H9 (cell line): ENCODE measurements around the gene SNX17. TPM values are rescaled to one million over a fixed set of nuclear protein-coding genes. Genes with fewer than 3 reads are reported as not detected.

Source experiments
- DNase-seq: peaks from one replicate; pipeline ENCODE4 v3.0.0-alpha.2; 2017
- H2AFZ ChIP-seq: one replicate; pipeline ENCODE4 v1.6.1; 2013; ENCODE audit warnings: mild to moderate bottlenecking, low read length, control low read depth, moderate library complexity
- H2AK5ac ChIP-seq: 2 replicates; pipeline ENCODE4 v1.6.1; 2013; ENCODE audit warnings: low read length, control low read depth, mixed read lengths; ENCODE audit not compliant: insufficient read length
- H2BK120ac ChIP-seq: one replicate; pipeline ENCODE4 v1.6.1; 2013; ENCODE audit warnings: low read depth, mild to moderate bottlenecking, low read length, control low read depth, inconsistent platforms; ENCODE audit not compliant: poor library complexity, severe bottlenecking
- H2BK12ac ChIP-seq: 2 replicates; pipeline ENCODE4 v1.6.1; 2013; ENCODE audit warnings: low read length, control low read depth, mixed read lengths, low read depth; ENCODE audit not compliant: insufficient read length
- H2BK15ac ChIP-seq: 2 replicates; pipeline ENCODE4 v1.6.1; 2013; ENCODE audit warnings: low read depth, low read length, control low read depth
- H2BK20ac ChIP-seq: one replicate; pipeline ENCODE4 v1.6.1; 2013; ENCODE audit warnings: low read depth, mild to moderate bottlenecking, low read length, control low read depth, inconsistent platforms; ENCODE audit not compliant: poor library complexity, severe bottlenecking
- H2BK5ac ChIP-seq: 2 replicates; pipeline ENCODE4 v1.6.1; 2013; ENCODE audit warnings: low read length, control low read depth, mixed read lengths; ENCODE audit not compliant: insufficient read length
- H3K14ac ChIP-seq: 2 replicates; pipeline ENCODE4 v1.6.1; 2013; ENCODE audit warnings: low read length, control low read depth; ENCODE audit not compliant: insufficient read depth
- H3K18ac ChIP-seq: 2 replicates; pipeline ENCODE4 v1.6.1; 2013; ENCODE audit warnings: low read depth, mild to moderate bottlenecking, mixed read lengths, low read length, control low read depth; ENCODE audit not compliant: insufficient read length
- H3K23ac ChIP-seq: 2 replicates; pipeline ENCODE4 v1.6.1; 2013; ENCODE audit warnings: low read length, control low read depth, mixed read lengths, low read depth; ENCODE audit not compliant: insufficient read length
- H3K23me2 ChIP-seq: 2 replicates; pipeline ENCODE4 v1.6.1; 2013; ENCODE audit warnings: low read depth, mild to moderate bottlenecking, mixed read lengths, low read length, control low read depth; ENCODE audit not compliant: insufficient read length, poor library complexity, severe bottlenecking
- H3K27ac ChIP-seq: 2 replicates; pipeline ENCODE4 v1.5.1; 2013; ENCODE audit warnings: low read length, control low read depth, mixed read lengths, low read depth; ENCODE audit not compliant: insufficient read length
- H3K27me3 ChIP-seq: 2 replicates; pipeline ENCODE4 v1.6.1; 2013; ENCODE audit warnings: low read length, control low read depth, inconsistent platforms; ENCODE audit not compliant: insufficient read depth
- H3K4ac ChIP-seq: 2 replicates; pipeline ENCODE4 v1.6.1; 2013; ENCODE audit warnings: low read depth, mild to moderate bottlenecking, control low read depth, inconsistent platforms, low read length, moderate library complexity
- H3K4me1 ChIP-seq: 2 replicates; pipeline ENCODE4 v1.6.1; 2013; ENCODE audit warnings: low read length, control low read depth, inconsistent platforms; ENCODE audit not compliant: insufficient read depth
- H3K4me2 ChIP-seq: 2 replicates; pipeline ENCODE4 v1.6.1; 2013; ENCODE audit warnings: low read length, control low read depth, mixed read lengths; ENCODE audit not compliant: insufficient read length, insufficient read depth
- H3K56ac ChIP-seq: 2 replicates; pipeline ENCODE4 v1.6.1; 2013; ENCODE audit warnings: low read depth, mild to moderate bottlenecking, mixed read lengths, low read length, control low read depth; ENCODE audit not compliant: insufficient read length
- H3K79me1 ChIP-seq: 2 replicates; pipeline ENCODE4 v1.6.1; 2013; ENCODE audit warnings: low read depth, mild to moderate bottlenecking, moderate library complexity, low read length, control low read depth, inconsistent platforms; ENCODE audit not compliant: insufficient read depth, poor library complexity, severe bottlenecking
- H3K79me2 ChIP-seq: 2 replicates; pipeline ENCODE4 v1.6.1; 2013; ENCODE audit warnings: low read length, control low read depth, inconsistent platforms; ENCODE audit not compliant: insufficient read depth
- H3K9ac ChIP-seq: 2 replicates; pipeline ENCODE4 v1.6.1; 2013; ENCODE audit warnings: low read length, control low read depth, mixed read lengths; ENCODE audit not compliant: insufficient read length; ENCODE audit errors: extremely low read depth
- H3K9me3 ChIP-seq: one replicate; pipeline ENCODE4 v1.6.1; 2013; ENCODE audit warnings: low read depth, low read length, inconsistent platforms; ENCODE audit not compliant: control insufficient read depth
- H3T11ph ChIP-seq: one replicate; pipeline ENCODE4 v1.6.1; 2013; ENCODE audit warnings: mild to moderate bottlenecking, low read length, control low read depth, inconsistent platforms
- H4K20me1 ChIP-seq: one replicate; pipeline ENCODE4 v1.6.1; 2013; ENCODE audit not compliant: control insufficient read depth, insufficient read length, insufficient read depth
- H4K5ac ChIP-seq: 2 replicates; pipeline ENCODE4 v1.6.1; 2013; ENCODE audit warnings: low read depth, mild to moderate bottlenecking, mixed read lengths, low read length, control low read depth; ENCODE audit not compliant: insufficient read length
- H4K8ac ChIP-seq: replicated peaks from 2 replicates; pipeline ENCODE4 v1.6.1; 2013; ENCODE audit warnings: low read length, control low read depth, mixed read lengths, low read depth; ENCODE audit not compliant: insufficient read length
- H4K91ac ChIP-seq: 2 replicates; pipeline ENCODE4 v1.6.1; 2013; ENCODE audit warnings: low read depth, mild to moderate bottlenecking, moderate library complexity, mixed read lengths, low read length, control low read depth; ENCODE audit not compliant: insufficient read length
- H3K27ac Mint-ChIP-seq, 3 experiments: 2 replicates in 2 of 3; 3 replicates in 1 of 3; pipeline ENCODE4 v1.8.0; 2020 to 2021; ENCODE audit warnings: mixed read lengths in 3 of 3, mild to moderate bottlenecking in 1 of 3, moderate library complexity in 1 of 3
- H3K27me3 Mint-ChIP-seq: 2 replicates; pipeline ENCODE4 v1.8.0; 2021; ENCODE audit warnings: low read depth, mild to moderate bottlenecking, moderate library complexity, mixed read lengths
- H3K36me3 Mint-ChIP-seq, 3 experiments: 2 replicates in 2 of 3; 3 replicates in 1 of 3; pipeline ENCODE4 v1.8.0; 2020 to 2021; ENCODE audit warnings: low read depth in 3 of 3, mixed read lengths in 3 of 3; ENCODE audit not compliant: insufficient read depth in 1 of 3
- H3K4me1 Mint-ChIP-seq, 2 experiments: 2 replicates each; pipeline ENCODE4 v1.8.0; 2020; ENCODE audit warnings: mixed read lengths in 2 of 2
- H3K4me3 Mint-ChIP-seq, 2 experiments: 2 replicates in 1 of 2; 3 replicates in 1 of 2; pipeline ENCODE4 v1.8.0; 2020 to 2021; ENCODE audit warnings: mild to moderate bottlenecking in 2 of 2, mixed read lengths in 2 of 2, moderate library complexity in 1 of 2
- H3K9me3 Mint-ChIP-seq, 2 experiments: 2 replicates in 1 of 2; 3 replicates in 1 of 2; pipeline ENCODE4 v1.8.0; 2020; ENCODE audit warnings: mild to moderate bottlenecking in 2 of 2, mixed read lengths in 2 of 2, moderate library complexity in 1 of 2
- WGBS: extraction: QIAGEN DNeasy Blood & Tissue Kit; methylation state at CpG from one replicate; pipeline ENCODE4 v1.1.7; 2013; ENCODE audit warnings: missing lambda C conversion rate, low lambda C conversion rate, mixed read lengths; ENCODE audit not compliant: insufficient read length; ENCODE audit errors: extremely low coverage; 5-methylcytosine and 5-hydroxymethylcytosine counted together
- total RNA-seq: library from RNA; stranded (reverse); gene quantifications from 2 replicates; pipeline ENCODE4 v1.2.1, GENCODE V29; 2021
- TF ChIP-seq, protein P1 (sequence below): fragments of 200-600 bp; sonication (generic); conservative IDR thresholded peaks from 3 replicates; pipeline ENCODE4 v1.8.0; 2021; ENCODE audit warnings: antibody characterized with exemption, mild to moderate bottlenecking

The SNX17 gene
- total RNA-seq, 1 experiment from 2014 or later, result 81.1 TPM

DNA sequence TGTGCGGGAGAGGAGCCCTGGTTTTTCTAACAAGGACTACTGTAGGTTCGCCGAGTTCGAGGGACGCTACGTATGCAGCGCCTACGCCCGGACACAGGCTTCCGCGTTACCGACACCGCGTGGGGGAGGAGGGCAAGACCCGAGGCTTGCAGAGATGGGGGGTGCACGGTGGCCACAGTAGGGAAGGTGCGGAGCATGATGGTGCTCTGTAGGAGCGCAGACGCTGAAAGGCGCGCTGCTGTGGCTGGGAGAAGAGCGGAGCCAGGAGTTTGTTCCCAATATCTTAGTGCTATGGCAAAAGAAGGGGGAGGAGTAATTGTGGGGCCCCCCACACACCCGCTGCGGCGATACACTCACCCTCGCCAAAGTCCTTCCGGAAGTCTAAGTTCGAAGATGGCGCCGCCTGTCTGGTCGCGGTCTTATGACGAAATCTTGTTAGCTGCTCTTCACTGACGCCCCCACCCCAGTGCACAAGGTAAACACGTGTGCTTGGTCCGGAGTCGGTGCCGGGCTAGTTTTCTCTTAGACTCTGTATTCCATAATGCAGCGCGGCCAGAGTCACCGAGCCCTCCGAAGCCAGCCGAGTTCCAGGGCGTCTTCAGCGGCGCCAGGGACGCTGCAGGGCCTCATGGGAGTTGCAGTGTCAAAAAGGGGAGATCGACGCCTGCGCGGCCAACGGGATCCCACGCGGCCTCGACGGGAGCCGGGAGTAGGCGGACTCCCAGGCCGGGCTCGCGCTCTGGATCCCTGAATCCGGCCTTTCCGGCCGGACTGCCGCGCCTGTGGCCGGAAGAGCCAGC lies 13.8 kb upstream of the SNX17 start, which contains the start of gene GTF3C2:
TSS of gene GTF3C2 (minus strand) at position 383 of the 800 bp plus-strand sequence. CDS start 13,210 bp downstream, outside the sequence.
- Histone ChIP-seq H3K79me1 (peaks cover 4% of the 10 kb centered on the region), H4K5ac (peak within 1 kb of the TSS; percentile 85), H3K79me2 (peaks cover 26% of the 10 kb centered on the region; the same call in 1 of the 2 replicates), H2BK120ac (peak within 1 kb of the TSS; percentile 83), H2AK5ac (no peak within 1 kb of the TSS), H3K4me2 (peak within 1 kb of the TSS; percentile 81), H3K4me1 (peaks cover 2% of the 10 kb centered on the region; the same call in 1 of the 2 replicates), H2BK5ac (peak within 1 kb of the TSS; percentile 73), H4K20me1 (no peaks in the 10 kb centered on the region), H3K9ac (peak within 1 kb of the TSS; percentile 95), H3K27ac (peak within 1 kb of the TSS; percentile 91), H4K8ac (peak within 1 kb of the TSS; percentile 78), H3K14ac (peak within 1 kb of the TSS; percentile 98), H2BK15ac (no peak within 1 kb of the TSS; the same call in 1 of the 2 replicates), H3K23me2 (no peaks in the 10 kb centered on the region), H3K23ac (no peak within 1 kb of the TSS), H3K18ac (peak within 1 kb of the TSS; percentile 97), H3T11ph (no peak within 1 kb of the TSS), H2BK20ac (no peak within 1 kb of the TSS), H3K27me3 (no peaks in the 10 kb centered on the region), H3K4ac (peak within 1 kb of the TSS; percentile 56; the same call in 1 of the 2 replicates), H2AFZ (no peak within 1 kb of the TSS), H3K56ac (peak within 1 kb of the TSS; percentile 84), H3K9me3 (no peaks in the 10 kb centered on the region), H4K91ac (no peak within 1 kb of the TSS), H2BK12ac (no peak within 1 kb of the TSS)
- TF ChIP-seq, protein P1, sequence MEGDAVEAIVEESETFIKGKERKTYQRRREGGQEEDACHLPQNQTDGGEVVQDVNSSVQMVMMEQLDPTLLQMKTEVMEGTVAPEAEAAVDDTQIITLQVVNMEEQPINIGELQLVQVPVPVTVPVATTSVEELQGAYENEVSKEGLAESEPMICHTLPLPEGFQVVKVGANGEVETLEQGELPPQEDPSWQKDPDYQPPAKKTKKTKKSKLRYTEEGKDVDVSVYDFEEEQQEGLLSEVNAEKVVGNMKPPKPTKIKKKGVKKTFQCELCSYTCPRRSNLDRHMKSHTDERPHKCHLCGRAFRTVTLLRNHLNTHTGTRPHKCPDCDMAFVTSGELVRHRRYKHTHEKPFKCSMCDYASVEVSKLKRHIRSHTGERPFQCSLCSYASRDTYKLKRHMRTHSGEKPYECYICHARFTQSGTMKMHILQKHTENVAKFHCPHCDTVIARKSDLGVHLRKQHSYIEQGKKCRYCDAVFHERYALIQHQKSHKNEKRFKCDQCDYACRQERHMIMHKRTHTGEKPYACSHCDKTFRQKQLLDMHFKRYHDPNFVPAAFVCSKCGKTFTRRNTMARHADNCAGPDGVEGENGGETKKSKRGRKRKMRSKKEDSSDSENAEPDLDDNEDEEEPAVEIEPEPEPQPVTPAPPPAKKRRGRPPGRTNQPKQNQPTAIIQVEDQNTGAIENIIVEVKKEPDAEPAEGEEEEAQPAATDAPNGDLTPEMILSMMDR, result no peak
- H3K9me3 Mint-ChIP-seq, result peaks cover 12 to 16% of the 10 kb centered on the region in 2 experiments
- H3K27me3 Mint-ChIP-seq, result no peaks in the 10 kb centered on the region
- H3K36me3 Mint-ChIP-seq, result peaks cover 17 to 27% (median 17%) of the 10 kb centered on the region in 3 experiments
- DNase-seq, result peak; percentile 96
- no CpG with 5 or more reads among the region's 67 CpGs for WGBS
- H3K4me1 Mint-ChIP-seq, result peaks cover 16 to 43% of the 10 kb centered on the region in 2 experiments
- H3K4me3 Mint-ChIP-seq, result peak within 1 kb of the TSS; percentile 97 to 100
- peak within 1 kb of the TSS; percentile 100 for H3K27ac Mint-ChIP-seq
